Fibroblast of pulmonary artery (primary cell): ENCODE results near the gene NKIRAS1.
"Not testable (repeated sequence)": the region's sequence is repeated elsewhere in the genome, so short reads cannot be mapped to it uniquely, and the experiment has no call there.

Experiments used
- DNase-seq: peaks from one replicate; pipeline ENCODE4 v3.0.0-alpha.2; 2010; ENCODE audit warnings: low read depth
- H3K4me3 ChIP-seq: replicated peaks from 2 replicates; pipeline ENCODE4 v1.5.1; 2011; ENCODE audit warnings: low read depth, mild to moderate bottlenecking, control low read depth, low read length, moderate library complexity
- CTCF ChIP-seq: IDR thresholded peaks from 2 replicates; pipeline ENCODE4 v1.5.1; 2011; ENCODE audit warnings: mild to moderate bottlenecking, control low read depth, low read length, inconsistent platforms; ENCODE audit errors: missing control alignments

Gene NKIRAS1

GRCh38 chr3:23916152-23916885 is 471 bp downstream of the NKIRAS1 start:
- no peak for DNase-seq
- H3K4me3 ChIP-seq, result peak overlapping the region; percentile 99
- no peak for TF ChIP-seq CTCF

- peak; percentile 67 for DNase-seq
- TF ChIP-seq CTCF, result no peak
- H3K4me3 ChIP-seq, result peak overlapping the region; percentile 99
These were observed 1.2 kb downstream of the NKIRAS1 start for GRCh38 chr3:23915537-23916108.

- no peak overlapping the region for H3K4me3 ChIP-seq
- DNase-seq, result no peak
- TF ChIP-seq CTCF, result no peak
These were observed 2.7 kb downstream of the NKIRAS1 start for GRCh38 chr3:23913873-23914743.

GRCh38 chr3:23913182-23913581 is 3.6 kb downstream of the NKIRAS1 start:
- no peak overlapping the region for H3K4me3 ChIP-seq
- no peak for DNase-seq
- no peak for TF ChIP-seq CTCF

GRCh38 chr3:23912335-23912734 is 4.5 kb downstream of the NKIRAS1 start:
- H3K4me3 ChIP-seq, DNase-seq: not testable (repeated sequence)

- H3K4me3 ChIP-seq, result no peak overlapping the region
- no peak for TF ChIP-seq CTCF
- DNase-seq, result no peak
These were observed 5.4 kb downstream of the NKIRAS1 start for GRCh38 chr3:23911397-23911796.

GRCh38 chr3:23909341-23909740 is 7.4 kb downstream of the NKIRAS1 start:
- TF ChIP-seq CTCF, result no peak
- DNase-seq, result no peak
- no peak overlapping the region for H3K4me3 ChIP-seq
